ENCODE results near the gene EPHA5.

The EPHA5 gene

GRCh38 chr4:65302145-65302544, 368.1 kb downstream of the EPHA5 start:
- Histone ChIP-seq H3K4me3 (ENCODE audit: low read length) (no peak overlapping the region), H3K27ac (ENCODE audit: low read length) (no peak overlapping the region), H3K9ac (ENCODE audit: low read length) (no peak overlapping the region), H3K27me3 (ENCODE audit: control insufficient read depth, insufficient read depth, low read length) (no peaks in the 10 kb centered on the region), H3K36me3 (ENCODE audit: control insufficient read depth, low read depth, low read length) (no peaks in the 10 kb centered on the region), H3K9me3 (ENCODE audit: control insufficient read depth, low read depth, low read length) (no peaks in the 10 kb centered on the region), H3K4me1 (ENCODE audit: control insufficient read depth, low read depth, low read length) (no peaks in the 10 kb centered on the region)

- H3K27ac ChIP-seq (ENCODE audit: low read length), result no peak overlapping the region
- no peaks in the 10 kb centered on the region for H3K36me3 ChIP-seq (ENCODE audit: control insufficient read depth, low read depth, low read length)
- H3K9ac ChIP-seq (ENCODE audit: low read length), result no peak overlapping the region
- H3K4me1 ChIP-seq (ENCODE audit: control insufficient read depth, low read depth, low read length), result no peaks in the 10 kb centered on the region
- H3K9me3 ChIP-seq (ENCODE audit: control insufficient read depth, low read depth, low read length), result no peaks in the 10 kb centered on the region
- no peaks in the 10 kb centered on the region for H3K27me3 ChIP-seq (ENCODE audit: control insufficient read depth, insufficient read depth, low read length)
- H3K4me3 ChIP-seq (ENCODE audit: low read length), result no peak overlapping the region
Measured at GRCh38 chr4:65296246-65296645, 374.0 kb downstream of the EPHA5 start.

- Histone ChIP-seq H3K9ac (ENCODE audit: low read length) (no peak overlapping the region), H3K27ac (ENCODE audit: low read length) (no peak overlapping the region), H3K4me3 (ENCODE audit: low read length) (no peak overlapping the region), H3K4me1 (ENCODE audit: control insufficient read depth, low read depth, low read length) (no peaks in the 10 kb centered on the region), H3K9me3 (ENCODE audit: control insufficient read depth, low read depth, low read length) (no peaks in the 10 kb centered on the region), H3K36me3 (ENCODE audit: control insufficient read depth, low read depth, low read length) (no peaks in the 10 kb centered on the region), H3K27me3 (ENCODE audit: control insufficient read depth, insufficient read depth, low read length) (no peaks in the 10 kb centered on the region)
Measured at GRCh38 chr4:65287071-65287470, 383.2 kb downstream of the EPHA5 start.

Data from iPS-18a (cell line).